Panc1 (cell line): ENCODE measurements around the gene PGLYRP2.

ENCODE experiments used
- CTCF ChIP-seq: fragments of 450-650 bp; IDR thresholded peaks from 2 replicates; pipeline ENCODE4 v1.5.1; 2017; ENCODE audit warnings: mild to moderate bottlenecking
- POLR2AphosphoS5 ChIP-seq: IDR thresholded peaks from 2 replicates; pipeline ENCODE4 v1.6.1; 2012; ENCODE audit warnings: mild to moderate bottlenecking, low read depth, low read length, moderate library complexity
- REST ChIP-seq, 2 experiments: IDR thresholded peaks; 2 replicates each; pipeline ENCODE4 v1.6.1; 2011 to 2012; ENCODE audit warnings: low read depth in 2 of 2, control low read depth in 1 of 2, low read length in 1 of 2, mild to moderate bottlenecking in 1 of 2, moderate library complexity in 1 of 2; ENCODE audit not compliant: insufficient read depth in 1 of 2
- TCF7L2 ChIP-seq: IDR thresholded peaks from 2 replicates; pipeline ENCODE4 v1.6.1; 2011; ENCODE audit warnings: mild to moderate bottlenecking, low read depth, low read length, inconsistent platforms

DNA sequence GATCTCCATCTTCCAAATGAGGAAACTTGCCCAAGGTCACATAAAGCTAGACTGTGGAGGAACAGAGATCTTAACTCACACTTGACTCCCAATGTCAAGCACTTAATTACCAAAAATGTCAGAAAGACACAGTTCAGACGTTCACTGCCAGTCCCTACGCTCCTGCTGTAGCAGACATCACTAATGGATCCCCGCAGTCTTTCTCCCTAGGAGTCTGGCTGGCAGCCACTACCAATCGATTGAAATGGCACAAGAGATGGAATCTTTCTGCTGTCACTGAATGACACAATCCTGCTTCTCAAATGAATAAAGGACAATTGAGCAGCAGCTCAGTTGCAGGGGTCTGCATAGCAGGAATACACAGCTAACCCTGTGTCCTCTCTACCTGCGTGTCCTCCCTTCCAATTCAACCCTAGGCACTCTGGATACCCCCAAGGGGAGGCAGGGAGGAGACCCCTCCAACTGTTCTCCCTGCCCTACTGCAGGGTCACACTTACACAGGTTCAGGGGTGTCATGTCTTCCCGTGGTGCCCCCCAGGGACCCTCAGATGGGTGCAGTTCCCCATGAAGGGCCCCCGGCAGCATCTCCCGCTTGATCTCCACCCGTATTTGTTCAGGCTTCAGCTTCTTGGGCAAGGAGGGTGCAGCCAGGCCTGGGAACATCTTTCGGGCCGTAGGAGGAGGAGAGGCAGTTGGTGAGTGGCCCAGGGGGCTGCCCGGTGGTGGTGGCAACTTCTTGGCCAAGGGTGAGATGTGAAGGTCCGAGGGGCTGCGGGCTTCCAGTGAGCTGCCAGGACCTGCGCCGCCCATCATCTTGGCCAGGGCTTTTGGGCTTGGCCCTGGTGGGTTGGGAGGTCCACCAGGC, 52.6 kb downstream of the PGLYRP2 start:
- TF ChIP-seq CTCF: no peak
- no peak for TF ChIP-seq TCF7L2
- TF ChIP-seq POLR2AphosphoS5: no peak
- no peak for TF ChIP-seq REST (IDR thresholded peaks at IDR 0.05; ENCODE audit: insufficient read depth in 1 of 2, low read depth in 2 of 2, low read length in 1 of 2)
